K562 (cell line): ENCODE results near the gene TMED7.

Experiments
- BHLHE40 ChIP-seq: IDR thresholded peaks from 2 replicates; pipeline ENCODE4 v1.6.1; 2011; ENCODE audit warnings: low read length, improper control_type of control experiment
- CHD1 ChIP-seq: fragments of 200-600 bp; sonication (generic); IDR thresholded peaks from one replicate; pipeline ENCODE4 v1.6.1; 2012; ENCODE audit warnings: mild to moderate bottlenecking, moderate library complexity, low read length, inconsistent platforms
- CTCF ChIP-seq, 3 experiments: IDR thresholded peaks in 2 of 3; conservative IDR thresholded peaks in 1 of 3; 2 replicates each; pipeline ENCODE4 v1.5.1; 2011 to 2012; ENCODE audit warnings: low read length in 3 of 3, mild to moderate bottlenecking in 3 of 3, control low read depth in 2 of 3, improper control_type of control experiment in 1 of 3, inconsistent platforms in 1 of 3, low read depth in 1 of 3, mixed read lengths in 1 of 3, moderate library complexity in 1 of 3; ENCODE audit not compliant: insufficient read depth in 2 of 3
- EGR1 ChIP-seq: fragments of 450-650 bp; conservative IDR thresholded peaks from 2 replicates; pipeline ENCODE4 v1.6.1; 2017; ENCODE audit warnings: mild to moderate bottlenecking
- ELF1 ChIP-seq: fragments of 200-800 bp; sonication (Bioruptor generic); IDR thresholded peaks from 2 replicates; pipeline ENCODE4 v1.6.1; 2016; ENCODE audit warnings: missing genetic modification characterization, missing compliant biosample characterization
- FUS ChIP-seq: fragments of 200-400 bp; formaldehyde crosslinking; optimal IDR thresholded peaks from 2 replicates; pipeline ENCODE3; 2017; ENCODE audit warnings: low read depth, low read length
- MEIS2 ChIP-seq: fragments of 450-650 bp; IDR thresholded peaks from 2 replicates; pipeline ENCODE4 v1.6.1; 2014; ENCODE audit warnings: mild to moderate bottlenecking; ENCODE audit not compliant: partially characterized antibody
- NCOA6 ChIP-seq: fragments of 450-650 bp; IDR thresholded peaks from 2 replicates; pipeline ENCODE4 v1.6.1; 2017; ENCODE audit warnings: mild to moderate bottlenecking
- NCOR1 ChIP-seq: fragments of 450-650 bp; IDR thresholded peaks from 2 replicates; pipeline ENCODE4 v1.6.1; 2016; ENCODE audit warnings: mild to moderate bottlenecking, moderate library complexity
- SIX5 ChIP-seq, 2 experiments: IDR thresholded peaks; 2 replicates each; pipeline ENCODE4 v1.6.1; 2011; ENCODE audit warnings: low read length in 2 of 2, borderline replicate concordance in 1 of 2, low read depth in 1 of 2, mild to moderate bottlenecking in 1 of 2, moderate library complexity in 1 of 2; ENCODE audit not compliant: insufficient read depth in 1 of 2
- TCF7 ChIP-seq: sonication (generic); IDR thresholded peaks from 2 replicates; pipeline ENCODE4 v1.6.1; 2016; ENCODE audit warnings: antibody characterized with exemption, borderline replicate concordance
- ZNF584 ChIP-seq: fragments of 200-800 bp; sonication (Bioruptor generic); IDR thresholded peaks from 2 replicates; pipeline ENCODE4 v1.6.1; 2016; ENCODE audit warnings: low read depth, mild to moderate bottlenecking, missing genetic modification characterization, missing compliant biosample characterization
- TF ChIP-seq, protein P1 (sequence below): fragments of 450-650 bp; formaldehyde crosslinking; IDR thresholded peaks from 2 replicates; pipeline ENCODE4 v1.4.0; 2022; ENCODE audit warnings: missing genetic modification characterization

DNA sequence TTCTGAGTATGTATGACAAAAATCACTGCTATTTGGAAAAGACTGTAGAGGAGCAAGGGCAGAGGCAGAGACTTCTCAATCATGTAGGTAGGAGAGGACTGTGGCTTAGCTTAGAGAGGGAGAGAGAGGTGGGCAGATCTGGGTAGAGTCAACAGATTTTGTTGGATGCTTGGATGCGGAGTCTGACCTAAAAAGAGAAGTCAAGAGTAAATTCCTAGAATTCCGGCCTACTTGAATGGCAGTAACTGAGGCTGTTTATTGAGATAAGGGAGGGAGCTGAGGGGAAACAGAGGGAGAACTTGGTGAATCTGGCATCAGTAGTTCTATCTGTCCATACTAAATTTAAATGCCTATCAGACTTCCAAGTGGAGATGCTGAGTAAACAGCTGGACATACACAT lies 25.9 kb downstream of the TMED7 start:
- TF ChIP-seq ZNF584 (no peak), CHD1 (no peak), EGR1 (no peak), BHLHE40 (no peak), CTCF (IDR thresholded peaks at IDR 0.05 in 2 of 3, conservative IDR thresholded peaks at IDR 0.05 in 1 of 3; ENCODE audit: insufficient read depth in 2 of 3, low read depth in 1 of 3, low read length in 3 of 3) (no peak), ELF1 (no peak), TCF7 (no peak), SIX5 (IDR thresholded peaks at IDR 0.05; ENCODE audit: borderline replicate concordance in 1 of 2, insufficient read depth in 1 of 2, low read depth in 1 of 2, low read length in 2 of 2) (no peak), NCOR1 (no peak), FUS (no peak), NCOA6 (no peak), MEIS2 (no peak)
- TF ChIP-seq, protein P1, sequence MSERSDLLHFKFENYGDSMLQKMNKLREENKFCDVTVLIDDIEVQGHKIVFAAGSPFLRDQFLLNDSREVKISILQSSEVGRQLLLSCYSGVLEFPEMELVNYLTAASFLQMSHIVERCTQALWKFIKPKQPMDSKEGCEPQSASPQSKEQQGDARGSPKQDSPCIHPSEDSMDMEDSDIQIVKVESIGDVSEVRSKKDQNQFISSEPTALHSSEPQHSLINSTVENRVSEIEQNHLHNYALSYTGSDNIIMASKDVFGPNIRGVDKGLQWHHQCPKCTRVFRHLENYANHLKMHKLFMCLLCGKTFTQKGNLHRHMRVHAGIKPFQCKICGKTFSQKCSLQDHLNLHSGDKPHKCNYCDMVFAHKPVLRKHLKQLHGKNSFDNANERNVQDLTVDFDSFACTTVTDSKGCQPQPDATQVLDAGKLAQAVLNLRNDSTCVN: no peak
